ENCODE results near the gene IGSF21.

Gene IGSF21

GRCh38 chr1:18292531-18292930, 184.9 kb downstream of the IGSF21 start:
- DNase-seq (ENCODE audit: low read depth in 2 of 2, low spot score in 1 of 2) = no peak

DNA sequence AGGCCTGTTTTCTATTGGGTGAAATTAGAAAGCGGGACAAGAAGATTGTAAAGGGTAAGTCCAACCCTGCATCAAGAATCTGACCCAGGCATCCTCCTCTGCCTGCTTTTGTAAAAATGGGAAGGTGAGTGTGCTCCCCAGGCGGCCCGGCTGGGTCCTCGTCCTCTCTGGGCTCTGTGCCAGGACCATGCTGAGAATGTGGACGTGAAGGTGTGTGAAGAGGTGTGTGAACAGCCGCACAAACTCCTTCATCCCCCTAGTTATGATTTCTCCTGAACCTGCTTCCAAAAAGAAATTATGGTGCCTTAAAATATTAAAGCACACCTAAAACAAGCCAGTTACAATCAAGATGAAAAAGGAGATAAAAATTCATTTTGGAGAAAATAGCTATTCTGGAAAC, 185.7 kb downstream of the IGSF21 start:
- no peak for DNase-seq (ENCODE audit: low read depth in 2 of 2, low spot score in 1 of 2)

DNA sequence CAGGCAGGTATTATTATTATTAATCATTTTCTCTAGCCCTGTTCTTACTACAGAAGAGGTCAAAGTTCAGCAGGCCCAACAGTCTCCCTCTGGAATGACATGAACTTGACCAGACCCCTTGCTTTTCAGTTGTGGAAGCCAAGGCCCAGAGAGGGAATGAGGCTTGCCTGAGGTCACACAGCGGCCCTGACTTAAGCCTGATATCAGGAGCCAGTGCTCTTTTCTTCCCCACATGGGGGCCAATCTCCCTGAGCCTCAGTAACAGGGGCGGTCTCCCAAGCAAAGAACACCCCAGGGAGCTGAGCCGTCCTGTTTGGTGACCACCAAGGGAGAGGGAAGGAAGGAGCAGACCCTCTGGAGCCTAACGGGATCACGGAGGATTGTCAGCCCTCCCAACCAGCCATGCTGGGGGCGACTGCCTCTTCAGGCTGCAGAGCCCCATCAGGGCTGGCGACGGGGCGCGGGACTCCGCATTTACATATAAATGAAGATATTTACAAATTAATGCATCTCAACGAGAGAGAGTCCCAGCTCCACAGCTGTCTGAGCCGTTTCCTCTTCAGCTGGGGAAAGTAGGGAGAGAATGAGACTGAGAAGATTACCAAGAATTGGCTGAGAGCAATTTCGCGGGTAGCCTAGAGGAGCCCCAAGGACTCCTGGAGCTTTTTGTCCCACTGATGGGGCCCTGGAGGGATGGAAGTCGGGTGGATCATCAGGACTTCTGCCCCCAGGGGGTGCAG, 187.0 kb downstream of the IGSF21 start:
- DNase-seq (ENCODE audit: low read depth in 2 of 2, low spot score in 1 of 2) = no peak

- DNase-seq (ENCODE audit: low read depth in 2 of 2, low spot score in 1 of 2) = no peak
Observed at GRCh38 chr1:18297896-18298648, 190.5 kb downstream of the IGSF21 start.

DNA sequence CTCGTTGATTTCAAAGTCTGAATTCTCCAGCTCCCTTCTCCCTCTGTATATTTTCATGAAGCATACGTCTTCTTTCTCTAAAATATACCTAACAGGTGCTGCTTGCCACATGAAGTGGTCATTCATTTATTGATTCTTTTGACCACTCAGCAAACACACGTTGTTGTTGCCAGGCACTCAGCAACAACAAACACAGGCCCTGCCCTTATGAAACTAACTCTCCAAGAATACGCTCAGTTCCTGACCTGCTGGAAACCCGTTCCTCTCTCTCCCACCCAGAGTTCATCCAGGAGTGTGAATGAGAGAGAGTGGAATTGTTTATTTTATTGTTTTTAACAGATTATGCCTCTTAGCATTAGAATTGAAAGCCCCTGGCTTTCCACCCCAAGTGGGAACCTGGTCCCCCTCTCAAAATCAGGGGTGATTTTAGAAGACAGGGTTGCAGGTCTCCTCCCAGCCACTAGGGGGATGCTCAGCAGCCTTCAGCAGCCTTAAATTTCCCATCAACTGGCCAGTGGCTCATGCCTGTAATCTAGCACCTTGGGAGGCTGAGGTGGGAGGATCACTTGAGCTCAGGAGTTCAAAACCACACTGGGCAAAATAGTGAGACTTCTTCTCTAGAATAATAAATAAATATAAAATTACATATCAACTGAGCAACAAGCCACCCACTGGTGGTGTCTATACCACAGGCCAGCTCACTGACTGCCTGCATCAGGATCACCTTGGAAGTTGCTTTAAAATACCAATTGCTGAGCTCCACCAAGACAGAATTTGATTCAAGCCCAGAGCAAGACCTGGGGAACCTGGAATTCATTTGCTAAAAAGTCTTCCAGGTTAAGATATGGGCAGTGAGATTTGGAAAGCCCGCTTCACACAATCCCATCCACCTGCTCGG, 192.1 kb downstream of the IGSF21 start:
- DNase-seq (ENCODE audit: low read depth in 2 of 2, low spot score in 1 of 2) = no peak

DNA sequence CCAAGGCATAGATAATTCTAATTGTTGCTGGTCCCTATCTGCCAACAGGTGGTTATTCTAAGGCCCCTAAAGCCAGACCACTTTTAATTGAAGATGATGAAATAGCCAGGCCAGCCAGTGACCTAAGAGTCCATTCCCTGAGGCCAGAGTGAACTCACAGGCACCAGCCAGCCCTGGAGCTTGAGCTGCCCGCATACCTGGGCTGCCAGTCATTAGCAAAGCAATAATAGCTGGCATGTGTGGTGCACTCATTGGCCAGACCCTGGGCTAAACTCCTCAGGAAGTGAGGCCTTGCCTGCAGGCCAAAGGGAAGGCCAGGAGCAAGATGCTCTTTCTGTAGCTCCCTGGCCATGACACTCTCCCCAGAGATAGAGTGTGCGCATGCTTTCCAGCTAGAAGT, 192.8 kb downstream of the IGSF21 start:
- DNase-seq (ENCODE audit: low read depth in 2 of 2, low spot score in 1 of 2) = no peak

GRCh38 chr1:18302788-18303413, 195.3 kb downstream of the IGSF21 start:
- DNase-seq (ENCODE audit: low read depth in 2 of 2, low spot score in 1 of 2) = no peak

DNA sequence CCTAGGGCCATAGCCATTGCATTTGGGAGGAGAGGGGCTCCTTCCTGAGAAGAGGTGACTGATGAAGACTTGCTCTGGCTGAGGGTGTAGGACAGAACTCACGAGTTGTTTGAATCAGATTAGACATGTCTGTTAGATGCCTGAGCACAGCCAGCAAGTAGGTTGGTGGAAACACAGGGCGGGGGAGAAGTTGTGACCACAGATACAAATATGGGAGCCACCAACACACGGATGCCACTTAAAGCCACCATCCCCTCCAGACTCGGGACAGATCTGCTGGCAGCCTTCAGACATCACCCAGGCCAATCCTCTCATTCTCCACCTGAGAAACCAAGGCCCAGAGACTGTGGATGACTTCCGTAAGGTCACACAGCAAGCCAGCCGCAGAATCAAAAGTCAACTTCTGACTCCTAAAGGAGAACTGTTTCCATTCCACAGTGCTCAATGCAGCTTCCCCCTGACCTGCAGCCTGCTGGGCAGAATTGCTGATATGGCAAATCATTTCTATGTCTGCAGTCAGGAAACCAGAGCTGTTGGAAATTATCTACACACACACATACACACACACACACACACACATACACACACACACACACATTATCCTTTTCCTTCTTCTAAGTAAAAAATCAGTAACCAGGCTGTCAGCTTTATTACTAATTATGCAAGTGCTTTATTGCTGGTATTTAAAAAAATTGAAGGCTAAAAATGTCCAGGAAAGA, 196.7 kb downstream of the IGSF21 start:
- no peak for DNase-seq (ENCODE audit: low read depth in 2 of 2, low spot score in 1 of 2)

DNA sequence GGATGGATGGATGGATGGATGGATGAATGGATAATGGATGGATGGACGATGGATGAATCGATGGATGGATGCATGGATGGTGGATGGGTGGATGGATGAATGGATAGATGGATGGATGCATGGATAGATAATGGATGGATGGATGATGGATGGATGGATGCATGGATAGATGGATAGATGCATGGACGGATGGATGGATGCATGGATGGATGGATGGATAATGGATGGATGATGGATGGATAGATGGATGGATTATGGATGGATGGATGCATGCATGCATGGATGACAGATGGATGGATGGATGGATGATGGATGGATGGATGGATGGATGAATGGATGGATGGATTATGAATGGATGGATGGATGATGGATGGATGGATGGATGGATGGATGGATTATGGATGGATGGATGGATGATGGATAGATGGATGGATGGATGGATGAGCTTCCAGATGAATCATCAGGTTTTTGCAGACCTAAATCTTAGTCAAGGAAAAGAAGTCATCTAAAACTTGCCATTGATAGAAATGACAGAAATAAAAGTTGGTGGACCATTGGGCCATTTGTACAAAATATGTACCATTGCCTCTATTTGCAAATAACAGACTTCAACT, 197.7 kb downstream of the IGSF21 start:
- DNase-seq (ENCODE audit: low read depth in 2 of 2, low spot score in 1 of 2) = no peak

GRCh38 chr1:18307329-18307898, 199.8 kb downstream of the IGSF21 start:
- DNase-seq (ENCODE audit: low read depth in 2 of 2, low spot score in 1 of 2) = no peak

GRCh38 chr1:18309552-18310155, 202.1 kb downstream of the IGSF21 start:
- no peak for DNase-seq (ENCODE audit: low read depth in 2 of 2, low spot score in 1 of 2)

- DNase-seq (ENCODE audit: low read depth in 2 of 2, low spot score in 1 of 2) = no peak
Observed at GRCh38 chr1:18312961-18313360, 205.4 kb downstream of the IGSF21 start.

GRCh38 chr1:18313523-18313922, 205.9 kb downstream of the IGSF21 start:
- no peak for DNase-seq (ENCODE audit: low read depth in 2 of 2, low spot score in 1 of 2)

DNA sequence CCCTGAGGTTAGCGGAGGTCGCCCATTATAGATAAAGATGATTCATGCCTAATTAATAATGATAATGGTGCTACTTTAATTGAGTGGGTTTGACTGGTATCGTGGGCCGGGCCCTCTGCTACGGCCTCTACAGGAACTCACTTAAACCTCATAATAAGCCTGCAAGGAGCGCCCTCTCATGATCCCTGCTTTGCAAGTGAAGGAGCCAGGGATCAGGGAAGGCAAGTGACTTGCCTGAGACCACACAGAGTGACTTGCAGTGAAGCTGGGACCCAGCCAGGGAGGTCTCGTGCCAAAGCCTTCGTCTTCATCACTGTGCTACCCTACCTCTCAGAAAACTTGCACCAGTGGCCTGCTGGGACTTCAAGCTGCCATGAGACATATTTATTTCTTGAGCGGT, 206.8 kb downstream of the IGSF21 start:
- DNase-seq (ENCODE audit: low read depth in 2 of 2, low spot score in 1 of 2) = no peak

DNA sequence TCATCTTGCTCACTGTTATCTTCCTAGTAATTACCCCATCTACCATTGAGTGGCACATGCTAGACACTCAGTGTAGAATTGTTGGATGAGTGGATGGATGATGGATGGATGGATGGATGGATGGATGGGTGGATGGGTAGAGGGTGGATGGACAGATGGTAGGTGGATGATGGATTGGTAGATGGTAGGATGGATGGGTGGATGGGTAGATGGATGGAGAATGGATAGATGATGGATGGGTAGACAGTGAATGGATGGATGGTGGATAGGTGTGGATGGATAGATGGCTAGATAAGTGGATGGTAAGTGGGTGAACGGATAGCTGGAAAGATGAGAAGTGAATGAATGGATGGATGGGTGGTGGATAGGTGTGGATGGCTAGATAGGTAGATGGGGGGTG, 207.9 kb downstream of the IGSF21 start:
- DNase-seq (ENCODE audit: low read depth in 2 of 2, low spot score in 1 of 2) = no peak

- DNase-seq (ENCODE audit: low read depth in 2 of 2, low spot score in 1 of 2) = no peak
Observed at GRCh38 chr1:18316764-18317163, 209.2 kb downstream of the IGSF21 start.

DNA sequence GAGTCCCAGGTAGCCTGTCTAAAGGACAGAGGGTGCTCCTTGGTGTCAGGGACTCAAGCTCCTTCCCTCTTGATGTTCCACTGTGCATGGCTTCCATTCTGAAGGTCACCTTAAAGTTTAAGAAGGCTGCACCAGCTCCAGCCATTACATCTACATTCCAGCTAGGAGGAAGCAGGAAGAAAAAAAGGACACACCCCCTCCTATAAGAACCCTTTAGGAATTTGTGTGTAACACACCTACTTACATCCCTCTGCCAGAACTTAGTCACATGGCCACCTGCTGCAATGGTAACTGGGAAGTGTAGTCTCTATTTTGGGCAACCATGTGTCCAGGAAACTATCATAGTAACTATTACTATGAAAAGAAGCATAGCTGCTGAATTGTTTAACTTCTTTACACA, 211.5 kb downstream of the IGSF21 start:
- no peak for DNase-seq (ENCODE audit: low read depth in 2 of 2, low spot score in 1 of 2)

GRCh38 chr1:18320051-18320450, 212.5 kb downstream of the IGSF21 start:
- no peak for DNase-seq (ENCODE audit: low read depth in 2 of 2, low spot score in 1 of 2)

- DNase-seq (ENCODE audit: low read depth in 2 of 2, low spot score in 1 of 2) = no peak
Observed at GRCh38 chr1:18322368-18323032, 214.9 kb downstream of the IGSF21 start.

All from stimulated activated CD8-positive, alpha-beta memory T cell treated with anti-CD3 and anti-CD28 coated beads, Interleukin-4, amount 100 ng/mL, for 4 hours (primary cell).